ENCODE measurements around the gene TNFRSF6B. TPM values are rescaled to one million over a fixed set of nuclear protein-coding genes. Genes with fewer than 3 reads are reported as not detected.

Gene TNFRSF6B
- total RNA-seq, 1 donor from 2014 or later = 2.3 TPM

DNA sequence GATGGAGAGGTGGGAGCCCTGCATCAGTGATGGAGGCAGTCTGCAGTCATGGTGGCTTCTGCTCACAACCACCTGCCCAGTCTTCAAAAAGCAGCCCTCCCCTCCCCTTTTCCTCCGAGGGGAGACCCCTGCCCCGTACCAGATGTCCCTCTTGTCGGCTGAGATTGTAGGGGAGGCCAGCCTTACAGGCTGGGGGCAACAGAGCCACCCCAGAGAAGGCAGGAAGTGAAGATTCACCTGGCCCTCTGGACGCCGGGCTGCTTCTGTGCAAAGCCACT, 4.5 kb downstream of the TNFRSF6B start:
- DNase-seq (ENCODE audit: extremely low spot score, unreplicated experiment) = no peak
- Mint-ChIP-seq H3K36me3 (ENCODE audit: unreplicated experiment) (peaks cover 5% of the 10 kb centered on the region), H3K27me3 (ENCODE audit: unreplicated experiment) (no peaks in the 10 kb centered on the region), H3K4me1 (ENCODE audit: unreplicated experiment) (peaks cover 28% of the 10 kb centered on the region), H3K4me3 (ENCODE audit: unreplicated experiment) (no peak overlapping the region), H3K9me3 (ENCODE audit: unreplicated experiment) (no peaks in the 10 kb centered on the region), H3K27ac (ENCODE audit: unreplicated experiment) (peak overlapping the region; percentile 44)
- TF ChIP-seq CTCF (IDR thresholded peaks at IDR 0.05) = no peak

GRCh38 chr20:63701329-63702035, 5.0 kb downstream of the TNFRSF6B start:
- no peak for DNase-seq (ENCODE audit: extremely low spot score, unreplicated experiment)
- TF ChIP-seq CTCF (IDR thresholded peaks at IDR 0.05) = no peak
- H3K36me3 Mint-ChIP-seq (ENCODE audit: unreplicated experiment) = peaks cover 5% of the 10 kb centered on the region
- no peaks in the 10 kb centered on the region for H3K27me3 Mint-ChIP-seq (ENCODE audit: unreplicated experiment)
- peak overlapping the region; percentile 44 for H3K27ac Mint-ChIP-seq (ENCODE audit: unreplicated experiment)
- peaks cover 31% of the 10 kb centered on the region for H3K4me1 Mint-ChIP-seq (ENCODE audit: unreplicated experiment)
- no peaks in the 10 kb centered on the region for H3K9me3 Mint-ChIP-seq (ENCODE audit: unreplicated experiment)
- no peak overlapping the region for H3K4me3 Mint-ChIP-seq (ENCODE audit: unreplicated experiment)

- no peak for DNase-seq (ENCODE audit: extremely low spot score, unreplicated experiment)
- H3K9me3 Mint-ChIP-seq (ENCODE audit: unreplicated experiment) = no peaks in the 10 kb centered on the region
- no peak overlapping the region for H3K27ac Mint-ChIP-seq (ENCODE audit: unreplicated experiment)
- TF ChIP-seq CTCF (IDR thresholded peaks at IDR 0.05) = no peak
- peaks cover 6% of the 10 kb centered on the region for H3K36me3 Mint-ChIP-seq (ENCODE audit: unreplicated experiment)
- H3K4me3 Mint-ChIP-seq (ENCODE audit: unreplicated experiment) = no peak overlapping the region
- peaks cover 35% of the 10 kb centered on the region for H3K4me1 Mint-ChIP-seq (ENCODE audit: unreplicated experiment)
- H3K27me3 Mint-ChIP-seq (ENCODE audit: unreplicated experiment) = no peaks in the 10 kb centered on the region
Measured at GRCh38 chr20:63702036-63702665, 5.7 kb downstream of the TNFRSF6B start.

- Mint-ChIP-seq H3K4me1 (ENCODE audit: unreplicated experiment) (peaks cover 30% of the 10 kb centered on the region), H3K27me3 (ENCODE audit: unreplicated experiment) (no peaks in the 10 kb centered on the region), H3K9me3 (ENCODE audit: unreplicated experiment) (no peaks in the 10 kb centered on the region), H3K36me3 (ENCODE audit: unreplicated experiment) (peaks cover 6% of the 10 kb centered on the region), H3K4me3 (ENCODE audit: unreplicated experiment) (no peak overlapping the region), H3K27ac (ENCODE audit: unreplicated experiment) (no peak overlapping the region)
- TF ChIP-seq CTCF (IDR thresholded peaks at IDR 0.05) = no peak
- no peak for DNase-seq (ENCODE audit: extremely low spot score, unreplicated experiment)
Measured at GRCh38 chr20:63702751-63703470, 6.5 kb downstream of the TNFRSF6B start.

GRCh38 chr20:63703471-63703975, 7.1 kb downstream of the TNFRSF6B start:
- H3K9me3 Mint-ChIP-seq (ENCODE audit: unreplicated experiment) = no peaks in the 10 kb centered on the region
- peaks cover 28% of the 10 kb centered on the region for H3K4me1 Mint-ChIP-seq (ENCODE audit: unreplicated experiment)
- H3K27me3 Mint-ChIP-seq (ENCODE audit: unreplicated experiment) = no peaks in the 10 kb centered on the region
- no peak overlapping the region for H3K4me3 Mint-ChIP-seq (ENCODE audit: unreplicated experiment)
- peaks cover 7% of the 10 kb centered on the region for H3K36me3 Mint-ChIP-seq (ENCODE audit: unreplicated experiment)
- no peak for TF ChIP-seq CTCF (IDR thresholded peaks at IDR 0.05)
- no peak overlapping the region for H3K27ac Mint-ChIP-seq (ENCODE audit: unreplicated experiment)
- DNase-seq (ENCODE audit: extremely low spot score, unreplicated experiment) = no peak
